Retinal pigment epithelial cell (primary cell): ENCODE measurements around the gene OR14C36.

ENCODE experiments used
- DNase-seq: peaks from one replicate; pipeline ENCODE4 v3.0.0-alpha.2; 2010; ENCODE audit warnings: low read depth
- H3K4me3 ChIP-seq: 2 replicates; pipeline ENCODE4 v1.5.1; 2011; ENCODE audit warnings: mild to moderate bottlenecking, low read length, control low read depth, moderate library complexity
- TF ChIP-seq, protein P1 (sequence below): conservative IDR thresholded peaks from 2 replicates; pipeline ENCODE4 v1.5.1; 2011; ENCODE audit warnings: low read depth, low read length, control low read depth, inconsistent platforms

The OR14C36 gene

DNA sequence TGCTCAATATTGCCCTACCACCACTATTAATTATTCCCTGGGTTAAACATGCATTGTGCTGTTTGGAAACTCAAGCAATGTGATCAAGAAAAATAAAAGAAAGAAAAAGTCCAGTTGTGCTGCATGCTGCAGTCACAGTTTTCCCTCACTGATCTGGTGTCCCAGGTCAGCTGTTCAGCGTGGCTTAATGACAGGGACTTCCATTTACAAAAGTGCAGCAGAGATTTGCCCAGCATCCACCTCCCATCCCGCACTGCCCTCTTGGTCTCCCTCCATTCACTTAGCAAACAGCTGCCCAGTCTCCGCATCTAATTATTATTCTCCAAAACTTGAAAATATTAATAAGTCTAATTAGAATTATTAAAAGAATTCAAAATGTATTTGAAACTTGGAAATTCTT, 10.8 kb downstream of the OR14C36 start:
- no peak overlapping the region for H3K4me3 ChIP-seq
- TF ChIP-seq, protein P1, sequence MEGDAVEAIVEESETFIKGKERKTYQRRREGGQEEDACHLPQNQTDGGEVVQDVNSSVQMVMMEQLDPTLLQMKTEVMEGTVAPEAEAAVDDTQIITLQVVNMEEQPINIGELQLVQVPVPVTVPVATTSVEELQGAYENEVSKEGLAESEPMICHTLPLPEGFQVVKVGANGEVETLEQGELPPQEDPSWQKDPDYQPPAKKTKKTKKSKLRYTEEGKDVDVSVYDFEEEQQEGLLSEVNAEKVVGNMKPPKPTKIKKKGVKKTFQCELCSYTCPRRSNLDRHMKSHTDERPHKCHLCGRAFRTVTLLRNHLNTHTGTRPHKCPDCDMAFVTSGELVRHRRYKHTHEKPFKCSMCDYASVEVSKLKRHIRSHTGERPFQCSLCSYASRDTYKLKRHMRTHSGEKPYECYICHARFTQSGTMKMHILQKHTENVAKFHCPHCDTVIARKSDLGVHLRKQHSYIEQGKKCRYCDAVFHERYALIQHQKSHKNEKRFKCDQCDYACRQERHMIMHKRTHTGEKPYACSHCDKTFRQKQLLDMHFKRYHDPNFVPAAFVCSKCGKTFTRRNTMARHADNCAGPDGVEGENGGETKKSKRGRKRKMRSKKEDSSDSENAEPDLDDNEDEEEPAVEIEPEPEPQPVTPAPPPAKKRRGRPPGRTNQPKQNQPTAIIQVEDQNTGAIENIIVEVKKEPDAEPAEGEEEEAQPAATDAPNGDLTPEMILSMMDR = no peak
- DNase-seq = no peak

DNA sequence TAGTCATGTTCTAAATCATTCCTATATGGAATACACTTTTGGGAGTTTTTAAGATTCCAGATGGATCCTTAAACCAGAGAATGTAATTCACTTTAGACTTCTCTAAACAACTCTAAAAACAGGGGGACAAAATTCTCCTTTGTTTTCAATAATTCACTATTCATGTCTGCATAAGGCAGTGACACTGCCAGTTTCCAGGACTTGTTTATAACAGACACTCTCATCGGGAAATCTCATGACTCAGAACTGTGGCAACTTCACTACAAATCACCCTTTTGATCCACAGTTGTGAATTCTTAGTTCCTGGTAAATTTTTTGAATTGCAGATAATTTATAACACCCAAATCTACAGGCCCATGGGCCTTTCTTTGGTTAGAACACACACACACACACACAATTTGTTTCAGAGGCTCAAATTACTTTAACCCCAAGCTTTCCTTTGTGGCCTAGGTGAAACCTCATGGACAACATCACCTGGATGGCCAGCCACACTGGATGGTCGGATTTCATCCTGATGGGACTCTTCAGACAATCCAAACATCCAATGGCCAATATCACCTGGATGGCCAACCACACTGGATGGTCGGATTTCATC, 12.6 kb downstream of the OR14C36 start, which contains the start of gene OR2T4:
Gene OR2T4, plus strand, starts transcription at position 545 of the 595 bp plus-strand sequence. Its CDS starts 0 bp downstream, at position 545.
- H3K4me3 ChIP-seq = no peak within 1 kb of the TSS
- DNase-seq = no peak
- TF ChIP-seq, protein P1 = no peak

DNA sequence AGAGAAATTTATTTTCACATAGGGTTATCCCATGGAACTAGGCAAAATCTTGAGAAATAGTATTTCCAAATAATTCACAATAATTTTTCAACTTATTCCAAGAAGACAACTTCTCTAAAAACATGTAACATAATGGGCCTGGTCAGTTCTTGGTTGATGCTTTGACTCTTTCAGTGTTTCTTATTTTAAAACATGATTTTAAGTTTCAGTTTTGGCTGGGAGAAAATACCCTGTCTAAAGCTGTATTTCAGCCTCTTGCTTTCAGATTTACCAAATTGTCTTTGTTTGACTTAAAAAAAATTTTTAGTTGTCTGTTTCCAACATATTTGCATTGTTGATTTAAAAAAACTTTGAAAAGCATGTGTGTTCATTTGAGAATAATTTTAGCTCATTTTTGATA, 18.0 kb downstream of the OR14C36 start:
- TF ChIP-seq, protein P1 = no peak
- H3K4me3 ChIP-seq = no peak overlapping the region
- DNase-seq = no peak

DNA sequence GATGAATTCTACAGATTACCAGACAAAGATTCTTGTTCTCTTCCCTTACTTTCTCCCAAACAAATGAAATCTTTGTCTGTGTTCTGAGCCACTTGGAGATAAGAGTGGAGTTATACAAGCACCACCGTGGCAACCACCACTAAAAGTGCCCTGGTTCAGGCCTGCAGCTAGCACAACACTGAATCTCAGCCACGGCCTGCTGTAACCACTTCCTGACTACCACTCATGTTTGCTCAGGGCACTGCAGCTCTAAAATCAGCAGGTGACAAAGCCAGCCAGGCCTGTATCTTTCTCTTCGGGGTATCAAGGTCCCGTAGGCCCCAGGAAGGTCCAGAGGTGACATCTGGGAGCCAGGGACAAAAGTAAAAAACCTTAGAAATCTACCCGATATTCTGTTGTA, 23.8 kb downstream of the OR14C36 start:
- no peak overlapping the region for H3K4me3 ChIP-seq
- DNase-seq = no peak
- TF ChIP-seq, protein P1 = no peak

DNA sequence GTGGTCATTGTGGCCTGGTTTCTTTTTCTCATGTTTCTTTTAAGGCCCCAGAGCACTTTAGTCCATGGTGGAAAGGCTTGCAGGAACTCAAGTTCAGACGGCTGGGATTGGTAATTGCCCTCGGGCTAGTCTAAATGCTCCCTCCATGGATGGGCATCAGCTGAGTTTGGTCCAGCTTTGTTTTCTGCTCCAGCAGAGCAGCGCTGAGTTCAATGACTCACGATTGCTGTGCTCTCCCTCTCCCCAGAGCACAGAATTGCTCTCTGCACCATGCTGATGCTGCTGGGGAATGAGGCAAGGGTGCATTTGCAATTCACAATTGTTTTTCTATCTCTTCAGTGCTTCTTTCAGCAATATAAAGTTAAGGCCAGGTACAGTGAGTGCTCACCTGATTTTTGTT, 25.2 kb downstream of the OR14C36 start:
- TF ChIP-seq, protein P1 = no peak
- no peak for DNase-seq
- no peak overlapping the region for H3K4me3 ChIP-seq

DNA sequence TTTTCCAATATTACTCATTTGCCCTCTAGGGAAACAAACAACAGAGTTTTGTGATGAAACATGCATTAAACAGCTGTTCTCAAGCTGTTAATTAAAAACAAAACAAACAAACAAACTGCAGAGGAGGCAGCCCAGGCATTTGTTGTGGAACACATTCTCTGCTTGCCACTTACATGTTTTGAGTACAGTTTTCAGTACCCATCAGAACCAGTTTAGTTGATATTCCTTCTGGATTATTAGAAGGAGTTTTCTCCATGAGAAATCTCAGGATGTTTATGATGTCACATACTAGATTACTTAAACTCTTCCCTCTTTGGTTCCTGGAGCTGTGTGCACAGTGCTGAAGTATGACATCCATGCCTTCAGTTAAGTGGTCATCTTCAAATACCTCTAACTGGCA, 26.9 kb downstream of the OR14C36 start, which contains the start of gene OR2T6:
Gene OR2T6, plus strand, starts transcription at position 301 of the 400 bp plus-strand sequence. CDS start 11,863 bp downstream, outside the sequence.
- no peak for DNase-seq
- TF ChIP-seq, protein P1 = no peak
- H3K4me3 ChIP-seq = no peak within 1 kb of the TSS

DNA sequence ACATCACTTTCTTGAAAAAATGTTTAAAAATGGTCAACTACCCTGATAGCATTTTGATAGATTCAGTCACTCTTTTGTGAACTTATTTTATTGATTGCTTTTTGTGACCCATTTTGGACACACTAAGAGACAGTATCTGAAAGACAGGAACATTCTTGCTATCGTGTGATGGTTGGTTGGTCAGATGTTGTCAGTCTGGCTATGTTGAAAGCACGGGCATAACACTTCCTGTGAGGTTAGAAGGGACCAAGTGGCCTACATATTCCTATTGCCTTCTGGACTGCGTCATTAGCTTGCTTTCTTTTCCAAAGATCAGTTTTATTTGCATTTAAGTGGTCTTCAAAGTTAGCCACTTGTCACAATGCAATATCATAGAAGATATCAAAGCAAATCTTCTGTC, 28.3 kb downstream of the OR14C36 start:
- TF ChIP-seq, protein P1 = no peak
- no peak overlapping the region for H3K4me3 ChIP-seq
- DNase-seq = no peak
